Trophoblast cell (in vitro differentiated cells and primary cell): ENCODE results near the gene TIMP2.

Experiments
- DNase-seq, 2 donors: peaks; one replicate each; pipeline ENCODE4 v3.0.0-alpha.2; 2016
- H2AFZ ChIP-seq: 2 replicates; pipeline ENCODE4 v1.6.1; 2013; ENCODE audit warnings: low read length, moderate library complexity, mild to moderate bottlenecking; ENCODE audit not compliant: insufficient read depth, poor library complexity
- H2AK5ac ChIP-seq: 2 replicates; pipeline ENCODE4 v1.6.1; 2013; ENCODE audit warnings: mild to moderate bottlenecking, low read length
- H2BK120ac ChIP-seq: 2 replicates; pipeline ENCODE4 v1.6.1; 2013; ENCODE audit warnings: low read length, mild to moderate bottlenecking, moderate library complexity; ENCODE audit not compliant: insufficient read depth, poor library complexity
- H2BK12ac ChIP-seq: 2 replicates; pipeline ENCODE4 v1.6.1; 2013; ENCODE audit warnings: mild to moderate bottlenecking, low read length, moderate library complexity
- H2BK5ac ChIP-seq: 2 replicates; pipeline ENCODE4 v1.6.1; 2013; ENCODE audit warnings: low read length, low read depth, moderate library complexity, mild to moderate bottlenecking; ENCODE audit not compliant: poor library complexity
- H3K14ac ChIP-seq: 2 replicates; pipeline ENCODE4 v1.6.1; 2013; ENCODE audit warnings: mild to moderate bottlenecking, low read length
- H3K18ac ChIP-seq: 2 replicates; pipeline ENCODE4 v1.6.1; 2013; ENCODE audit warnings: mild to moderate bottlenecking, low read length
- H3K23ac ChIP-seq: 2 replicates; pipeline ENCODE4 v1.6.1; 2013; ENCODE audit warnings: low read length
- H3K27ac ChIP-seq: 2 replicates; pipeline ENCODE4 v1.5.1; 2013; ENCODE audit warnings: low read depth, mild to moderate bottlenecking, inconsistent platforms, low read length, moderate library complexity
- H3K27me3 ChIP-seq: 2 replicates; pipeline ENCODE4 v1.6.1; 2013; ENCODE audit warnings: inconsistent platforms, mild to moderate bottlenecking, low read length, moderate library complexity; ENCODE audit not compliant: insufficient read depth
- H3K36me3 ChIP-seq, 2 experiments: 1 replicate in 1 of 2; 2 replicates in 1 of 2; pipeline ENCODE4 v1.6.1; 2013; ENCODE audit warnings: low read length in 2 of 2, mild to moderate bottlenecking in 2 of 2, moderate library complexity in 1 of 2; ENCODE audit not compliant: insufficient read depth in 2 of 2, control insufficient read depth in 1 of 2
- H3K4ac ChIP-seq: 2 replicates; pipeline ENCODE4 v1.6.1; 2013; ENCODE audit warnings: low read depth, mild to moderate bottlenecking, low read length, moderate library complexity
- H3K4me1 ChIP-seq, 2 experiments: 1 replicate in 1 of 2; 2 replicates in 1 of 2; pipeline ENCODE4 v1.6.1; 2013; ENCODE audit warnings: low read length in 2 of 2, mild to moderate bottlenecking in 2 of 2, moderate library complexity in 1 of 2; ENCODE audit not compliant: insufficient read depth in 2 of 2, control insufficient read depth in 1 of 2
- H3K4me2 ChIP-seq: 2 replicates; pipeline ENCODE4 v1.6.1; 2013; ENCODE audit warnings: inconsistent platforms, mild to moderate bottlenecking, low read length, moderate library complexity
- H3K4me3 ChIP-seq: 2 replicates; pipeline ENCODE4 v1.5.1; 2013; ENCODE audit warnings: mild to moderate bottlenecking, low read depth, low read length, inconsistent platforms
- H3K79me1 ChIP-seq: one replicate; pipeline ENCODE4 v1.6.1; 2013; ENCODE audit warnings: low read length
- H3K79me2 ChIP-seq: 2 replicates; pipeline ENCODE4 v1.6.1; 2013; ENCODE audit warnings: low read length, mild to moderate bottlenecking; ENCODE audit not compliant: control insufficient read depth, insufficient read depth, poor library complexity
- H3K9ac ChIP-seq: 2 replicates; pipeline ENCODE4 v1.6.1; 2013; ENCODE audit warnings: mild to moderate bottlenecking, low read length
- H3K9me3 ChIP-seq: 2 replicates; pipeline ENCODE4 v1.6.1; 2013; ENCODE audit warnings: low read depth, mild to moderate bottlenecking, control low read depth, inconsistent platforms, low read length; ENCODE audit not compliant: insufficient read depth
- H4K12ac ChIP-seq: 2 replicates; pipeline ENCODE4 v1.6.1; 2013; ENCODE audit warnings: low read depth, mild to moderate bottlenecking, low read length, moderate library complexity
- H4K8ac ChIP-seq: 2 replicates; pipeline ENCODE4 v1.6.1; 2013; ENCODE audit warnings: low read depth, mild to moderate bottlenecking, low read length, moderate library complexity
- H4K91ac ChIP-seq: one replicate; pipeline ENCODE4 v1.6.1; 2013; ENCODE audit warnings: low read depth, mild to moderate bottlenecking, low read length, moderate library complexity
- WGBS: extraction: QIAGEN DNeasy Blood & Tissue Kit; methylation state at CpG from one replicate; pipeline ENCODE4 v1.1.7; 2013; ENCODE audit warnings: missing lambda C conversion rate; ENCODE audit not compliant: insufficient read length, insufficient coverage; ENCODE audit errors: extremely low coverage; 5-methylcytosine and 5-hydroxymethylcytosine counted together

The TIMP2 gene

GRCh38 chr17:78896091-78896833 is 28.9 kb downstream of the TIMP2 start:
- no peak overlapping the region for H2BK5ac ChIP-seq
- no peak overlapping the region for H3K4me2 ChIP-seq
- H4K8ac ChIP-seq, result no peak overlapping the region
- peak overlapping the region; percentile 16 for H3K14ac ChIP-seq
- no CpG with 5 or more reads among the region's 20 CpGs for WGBS
- peaks cover 0 to 11% of the 10 kb centered on the region in 2 experiments for H3K36me3 ChIP-seq
- H3K4ac ChIP-seq, result peak overlapping the region; percentile 43
- no peak overlapping the region for H2AFZ ChIP-seq
- no peak overlapping the region for H4K91ac ChIP-seq
- no peak overlapping the region for H3K9ac ChIP-seq
- H2BK12ac ChIP-seq, result no peak overlapping the region
- no peak for DNase-seq
- H3K18ac ChIP-seq, result peak overlapping the region; percentile 42
- no peak overlapping the region for H4K12ac ChIP-seq
- peaks cover 2% of the 10 kb centered on the region for H3K9me3 ChIP-seq
- H2BK120ac ChIP-seq, result peak overlapping the region; percentile 43
- no peak overlapping the region for H3K4me3 ChIP-seq
- no peak overlapping the region for H3K23ac ChIP-seq
- peaks cover 4% of the 10 kb centered on the region for H3K79me1 ChIP-seq
- no peaks in the 10 kb centered on the region for H3K27me3 ChIP-seq
- peaks cover 22 to 32% of the 10 kb centered on the region in 2 experiments for H3K4me1 ChIP-seq
- H3K27ac ChIP-seq, result no peak overlapping the region
- no peak overlapping the region for H2AK5ac ChIP-seq
- H3K79me2 ChIP-seq, result peaks cover 5% of the 10 kb centered on the region

- no CpG with 5 or more reads among the region's 5 CpGs for WGBS
- Histone ChIP-seq H3K4me3 (no peak overlapping the region), H3K14ac (no peak overlapping the region), H3K18ac (no peak overlapping the region), H3K4ac (no peak overlapping the region), H3K79me2 (peaks cover 4% of the 10 kb centered on the region), H4K8ac (no peak overlapping the region), H2AK5ac (no peak overlapping the region), H2AFZ (no peak overlapping the region), H3K27ac (no peak overlapping the region), H3K36me3 (peaks cover 5 to 8% of the 10 kb centered on the region in 2 experiments), H3K27me3 (no peaks in the 10 kb centered on the region), H3K79me1 (peaks cover 4% of the 10 kb centered on the region), H3K9me3 (peaks cover 2% of the 10 kb centered on the region), H4K12ac (no peak overlapping the region), H3K4me1 (peaks cover 22 to 30% of the 10 kb centered on the region in 2 experiments), H4K91ac (no peak overlapping the region), H2BK12ac (no peak overlapping the region), H3K23ac (no peak overlapping the region), H3K9ac (no peak overlapping the region), H2BK5ac (no peak overlapping the region), H3K4me2 (no peak overlapping the region), H2BK120ac (no peak overlapping the region)
- DNase-seq, result no peak
These were observed 29.9 kb downstream of the TIMP2 start for GRCh38 chr17:78895322-78895721.

- no peak overlapping the region for H3K14ac ChIP-seq
- H4K8ac ChIP-seq, result no peak overlapping the region
- no peaks in the 10 kb centered on the region for H3K27me3 ChIP-seq
- no CpG with 5 or more reads among the region's 4 CpGs for WGBS
- no peak overlapping the region for H3K18ac ChIP-seq
- no peak overlapping the region for H2AFZ ChIP-seq
- H3K4ac ChIP-seq, result no peak overlapping the region
- H2BK5ac ChIP-seq, result no peak overlapping the region
- peaks cover 5 to 8% of the 10 kb centered on the region in 2 experiments for H3K36me3 ChIP-seq
- H2BK12ac ChIP-seq, result no peak overlapping the region
- no peak overlapping the region for H3K23ac ChIP-seq
- no peak overlapping the region for H3K9ac ChIP-seq
- H3K4me3 ChIP-seq, result no peak overlapping the region
- peaks cover 4% of the 10 kb centered on the region for H3K79me2 ChIP-seq
- H4K12ac ChIP-seq, result no peak overlapping the region
- no peak overlapping the region for H4K91ac ChIP-seq
- H2AK5ac ChIP-seq, result no peak overlapping the region
- no peak overlapping the region for H3K4me2 ChIP-seq
- peaks cover 13 to 22% of the 10 kb centered on the region in 2 experiments for H3K4me1 ChIP-seq
- no peak for DNase-seq
- peaks cover 2% of the 10 kb centered on the region for H3K9me3 ChIP-seq
- no peak overlapping the region for H3K27ac ChIP-seq
- no peak overlapping the region for H2BK120ac ChIP-seq
- no peaks in the 10 kb centered on the region for H3K79me1 ChIP-seq
These were observed 31.5 kb downstream of the TIMP2 start for GRCh38 chr17:78893684-78894083.

- H3K79me1 ChIP-seq, result no peaks in the 10 kb centered on the region
- WGBS, result no CpG with 5 or more reads among the region's 6 CpGs
- H3K4me2 ChIP-seq, result no peak overlapping the region
- peaks cover 2% of the 10 kb centered on the region for H3K9me3 ChIP-seq
- no peak overlapping the region for H2AK5ac ChIP-seq
- peak overlapping the region; percentile 37 for H3K4me3 ChIP-seq
- peaks cover 5 to 8% of the 10 kb centered on the region in 2 experiments for H3K36me3 ChIP-seq
- H3K18ac ChIP-seq, result no peak overlapping the region
- no peak overlapping the region for H4K91ac ChIP-seq
- no peak overlapping the region for H3K4ac ChIP-seq
- no peak overlapping the region for H3K9ac ChIP-seq
- peaks cover 9 to 19% of the 10 kb centered on the region in 2 experiments for H3K4me1 ChIP-seq
- no peak overlapping the region for H3K27ac ChIP-seq
- H2BK5ac ChIP-seq, result no peak overlapping the region
- no peak overlapping the region for H3K23ac ChIP-seq
- no peak overlapping the region for H3K14ac ChIP-seq
- H3K27me3 ChIP-seq, result no peaks in the 10 kb centered on the region
- no peak overlapping the region for H2BK12ac ChIP-seq
- no peak overlapping the region for H2BK120ac ChIP-seq
- H4K12ac ChIP-seq, result no peak overlapping the region
- H4K8ac ChIP-seq, result no peak overlapping the region
- H2AFZ ChIP-seq, result no peak overlapping the region
- no peak for DNase-seq
- H3K79me2 ChIP-seq, result peaks cover 4% of the 10 kb centered on the region
These were observed 32.2 kb downstream of the TIMP2 start for GRCh38 chr17:78892936-78893379.
